Measurements from ENCODE around the gene PACSIN2.
A peak's percentile ranks its signal among the peaks of the same experiment; 100 is the strongest.

Gene PACSIN2

DNA sequence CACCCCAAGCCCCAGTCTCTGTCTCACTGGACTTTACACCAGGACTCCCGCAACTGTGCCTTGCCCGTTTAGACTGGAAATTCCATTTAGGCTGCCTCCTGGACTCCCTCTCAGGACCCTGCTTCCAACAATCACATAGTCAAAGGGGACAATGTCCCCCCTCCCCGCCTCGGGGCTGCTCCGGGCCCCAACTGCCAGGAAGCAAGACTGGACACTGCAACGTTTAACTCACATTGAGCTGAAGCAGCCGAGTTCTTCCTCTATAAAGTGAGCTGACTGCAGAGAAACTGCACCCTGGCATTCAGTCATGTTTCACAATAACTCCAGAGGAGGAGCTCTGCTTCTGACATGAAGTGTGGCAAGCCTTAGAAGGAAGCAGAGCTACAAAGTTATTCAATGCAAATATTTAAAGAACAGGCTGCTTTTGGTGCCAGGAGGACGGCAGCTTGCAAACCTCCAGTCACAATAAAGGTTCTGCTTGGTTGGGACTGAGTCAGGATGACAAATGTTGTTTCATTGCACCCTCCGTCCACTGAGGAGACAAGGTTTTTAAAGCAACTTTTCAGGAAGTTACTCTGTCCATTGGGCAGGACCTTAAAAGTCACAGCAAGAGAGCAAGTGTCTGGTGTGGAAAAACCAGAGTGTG, 19.9 kb downstream of the PACSIN2 start:
- in situ Hi-C loops (cut with MboI; ENCODE audit: low pct_unique_long_range_greater_than_20kb, low sequenced_read_pairs), result no loop called here
- peak; percentile 79 for DNase-seq

DNA sequence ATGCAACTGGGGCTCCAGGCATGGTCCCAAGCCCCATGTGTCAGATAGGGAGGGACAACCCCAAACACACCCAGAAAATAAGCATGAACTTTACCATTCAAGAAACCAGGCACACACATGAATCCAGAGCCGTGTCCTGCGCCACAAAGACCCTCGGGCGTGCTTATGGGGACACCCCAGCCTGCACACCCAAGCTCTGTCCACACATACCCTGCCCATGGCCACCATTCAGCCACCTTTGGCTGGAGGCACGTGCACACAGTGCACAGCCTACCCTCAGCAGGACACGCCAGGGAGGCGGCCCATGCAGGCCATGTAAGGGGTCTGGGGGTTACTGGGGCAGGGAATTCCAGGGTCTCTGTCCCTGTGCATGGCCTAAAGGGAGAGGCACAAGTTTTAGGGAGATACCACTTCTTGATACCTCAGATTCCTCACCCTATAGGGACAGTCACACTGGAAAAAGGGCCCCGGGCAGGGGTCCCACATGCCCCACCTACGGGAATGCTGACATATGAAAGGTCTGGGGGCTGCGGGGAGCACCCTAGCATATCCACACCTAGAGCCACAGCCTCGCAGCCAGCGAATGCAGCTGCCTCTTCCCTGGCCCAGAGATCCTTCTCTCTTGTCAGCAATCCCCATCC, 20.6 kb downstream of the PACSIN2 start:
- no peak for DNase-seq
- in situ Hi-C loops (cut with MboI; ENCODE audit: low pct_unique_long_range_greater_than_20kb, low sequenced_read_pairs), result no loop called here

DNA sequence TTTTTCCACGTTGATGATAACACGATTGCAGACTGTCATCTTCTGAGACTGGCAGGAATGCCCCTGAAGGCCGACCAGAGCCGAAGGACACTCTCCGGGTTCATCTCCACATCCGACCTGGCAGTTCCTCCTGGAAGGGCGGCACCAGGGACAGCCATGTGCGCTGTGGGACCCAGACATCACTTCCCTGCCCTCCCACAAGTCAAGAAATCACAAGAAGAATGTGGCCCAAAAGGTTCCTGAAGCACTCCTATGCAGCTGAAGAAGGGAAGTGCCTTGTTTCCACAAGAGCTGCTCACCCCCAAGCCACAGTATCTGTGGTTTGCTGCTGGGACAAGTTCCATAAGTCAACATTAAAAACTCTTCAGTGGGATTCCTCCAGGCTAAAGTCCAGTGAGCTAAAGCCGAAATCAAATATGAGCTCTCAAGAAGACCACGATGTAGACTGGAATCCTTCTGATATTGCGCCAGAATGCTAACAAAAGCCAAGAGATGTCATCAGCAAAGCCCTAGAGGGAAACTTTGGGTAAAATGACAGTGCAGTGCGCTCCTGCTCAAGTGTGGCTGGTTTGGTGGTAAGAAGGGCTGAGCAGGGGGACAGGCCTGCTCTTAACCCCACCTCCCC, 21.2 kb downstream of the PACSIN2 start:
- no peak for DNase-seq

DNA sequence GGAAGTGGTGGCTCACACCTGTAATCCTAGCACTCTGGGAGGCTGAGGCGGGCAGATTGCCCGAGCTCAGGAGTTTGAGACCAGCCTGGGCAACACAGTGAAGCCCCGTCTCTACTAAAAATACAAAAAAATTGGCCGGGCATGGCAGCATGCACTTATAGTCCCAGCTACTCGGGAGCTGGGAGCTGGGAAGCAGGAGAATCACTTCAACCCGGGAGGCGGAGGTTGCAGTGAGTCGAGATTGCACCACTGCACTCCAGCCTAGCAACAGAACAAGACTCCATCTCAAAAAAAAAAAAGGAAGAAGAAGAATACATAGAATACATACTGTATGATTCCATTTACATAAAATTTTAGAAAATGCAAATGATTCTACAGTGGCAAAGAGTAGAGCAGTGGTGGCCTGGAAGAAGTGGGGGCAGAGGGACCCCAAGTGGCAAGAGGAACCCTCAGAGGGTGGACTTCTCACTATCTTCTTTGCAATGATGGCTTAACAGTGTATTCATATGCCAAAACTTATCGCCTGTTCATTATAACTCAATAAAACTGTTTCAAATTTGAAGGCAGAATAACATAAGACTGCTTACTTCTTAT, 22.0 kb downstream of the PACSIN2 start:
- DNase-seq, result no peak
- in situ Hi-C loops (cut with MboI; ENCODE audit: low pct_unique_long_range_greater_than_20kb, low sequenced_read_pairs), result no loop called here

More for the DNA sequence above, 21.2 kb downstream of the PACSIN2 start:
- in situ Hi-C loops (cut with MboI; ENCODE audit: low pct_unique_long_range_greater_than_20kb, low sequenced_read_pairs), result no loop called here

DNA sequence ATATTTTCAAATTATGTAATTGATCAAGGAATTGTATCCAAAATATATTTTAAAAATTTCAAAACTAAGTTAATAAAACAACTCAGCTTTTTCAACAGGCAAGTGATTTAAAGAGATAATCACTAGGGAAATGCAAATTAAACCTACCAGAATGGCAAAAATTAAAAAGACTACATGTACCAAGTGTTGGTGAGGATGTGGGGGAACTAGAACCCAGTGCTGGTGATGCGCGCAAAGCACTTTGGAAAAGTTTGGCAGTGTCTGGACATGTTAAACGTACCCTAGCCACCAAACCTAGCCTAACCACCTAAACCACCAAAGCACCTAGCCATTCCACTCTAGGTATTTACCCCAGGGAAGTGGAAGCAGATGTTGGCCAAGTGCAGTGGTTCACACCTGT, 22.9 kb downstream of the PACSIN2 start:
- no peak for DNase-seq
- in situ Hi-C loops (cut with MboI; ENCODE audit: low pct_unique_long_range_greater_than_20kb, low sequenced_read_pairs), result no loop called here

DNA sequence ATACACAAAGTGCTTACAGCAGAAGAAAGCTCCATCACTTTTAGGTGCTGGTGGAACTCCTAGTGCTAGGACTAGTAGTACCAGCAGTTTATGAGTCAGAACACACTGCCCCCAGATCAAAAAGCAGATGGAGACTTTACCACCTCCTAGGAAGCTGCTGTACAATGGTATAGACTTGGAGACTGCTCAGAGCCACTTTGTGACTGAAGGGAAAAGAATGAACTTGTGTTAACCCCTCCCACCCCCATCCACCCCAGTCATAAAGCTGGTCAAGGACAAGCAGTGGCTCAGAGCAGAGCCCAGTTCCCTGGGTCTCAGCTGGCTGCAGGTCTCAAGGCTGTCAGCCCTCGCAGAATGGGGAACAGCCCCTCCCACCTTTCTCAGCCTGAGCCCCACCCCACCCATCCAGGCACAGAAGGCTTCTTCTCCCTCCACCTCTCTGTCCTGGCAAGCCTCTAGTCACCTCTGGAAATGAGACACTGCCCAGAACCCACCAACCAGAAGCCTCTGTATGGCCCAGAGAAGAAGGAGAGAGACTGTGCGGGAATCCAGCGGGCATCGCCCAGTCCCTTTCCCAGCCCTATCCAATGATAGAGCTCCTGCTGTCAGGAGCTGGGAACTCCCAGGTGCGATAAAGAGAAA, 23.8 kb downstream of the PACSIN2 start:
- no peak for DNase-seq
- in situ Hi-C loops (cut with MboI; ENCODE audit: low pct_unique_long_range_greater_than_20kb, low sequenced_read_pairs), result no loop called here

DNA sequence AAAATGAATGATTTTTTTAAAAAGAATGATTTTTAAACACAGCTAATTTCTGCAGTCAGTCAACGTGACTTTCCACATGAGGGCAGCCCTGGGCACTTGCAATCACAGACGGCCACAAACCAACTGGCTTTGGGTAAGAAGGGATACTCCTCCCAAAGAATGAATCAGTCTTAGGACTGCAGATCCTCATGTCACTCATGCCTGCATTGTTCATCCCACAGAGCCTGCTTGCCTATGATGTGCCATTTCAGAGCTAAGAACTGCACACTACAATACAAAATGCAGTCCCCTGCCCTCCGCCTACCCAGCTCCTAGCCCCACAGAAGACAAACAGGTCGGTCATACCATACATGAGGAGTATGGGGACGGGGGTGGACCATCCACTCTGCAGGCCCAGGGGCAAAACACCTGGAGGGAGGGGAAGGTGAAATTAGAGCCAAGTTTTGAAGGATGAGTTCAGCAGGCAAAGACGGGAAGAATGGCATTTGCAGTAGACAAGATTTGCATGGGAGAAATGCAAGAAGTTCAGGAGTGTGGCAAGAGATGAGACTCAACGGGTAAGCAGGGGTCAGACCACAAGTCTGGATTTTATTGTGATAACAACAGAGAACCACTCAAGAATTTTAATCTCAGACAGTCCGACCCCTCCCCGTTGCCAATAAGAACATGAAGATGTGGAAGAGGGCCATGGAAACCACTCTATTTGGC, 24.7 kb downstream of the PACSIN2 start:
- in situ Hi-C loops (cut with MboI; ENCODE audit: low pct_unique_long_range_greater_than_20kb, low sequenced_read_pairs), result no loop called here
- DNase-seq, result no peak

DNA sequence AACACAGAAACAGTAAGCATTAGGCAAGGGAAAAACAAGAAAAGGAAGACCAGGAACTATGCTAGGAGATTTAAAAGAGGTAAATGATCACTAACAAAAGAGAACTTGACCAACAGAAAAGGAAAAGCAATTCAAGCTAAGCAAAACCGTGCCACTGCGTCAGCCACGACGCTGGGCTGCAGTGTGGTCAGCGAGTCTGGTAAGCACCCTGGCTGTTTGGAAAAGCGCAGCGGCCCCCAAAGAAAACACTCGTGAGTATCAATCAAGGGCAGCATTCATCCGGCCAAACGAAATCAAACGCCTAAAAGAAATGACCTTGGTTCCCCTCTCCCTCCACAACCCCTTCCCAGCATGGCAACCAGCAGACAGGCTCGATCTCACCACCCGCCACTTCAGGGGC, 28.8 kb downstream of the PACSIN2 start:
- DNase-seq, result no peak
- in situ Hi-C loops (cut with MboI; ENCODE audit: low pct_unique_long_range_greater_than_20kb, low sequenced_read_pairs), result no loop called here

DNA sequence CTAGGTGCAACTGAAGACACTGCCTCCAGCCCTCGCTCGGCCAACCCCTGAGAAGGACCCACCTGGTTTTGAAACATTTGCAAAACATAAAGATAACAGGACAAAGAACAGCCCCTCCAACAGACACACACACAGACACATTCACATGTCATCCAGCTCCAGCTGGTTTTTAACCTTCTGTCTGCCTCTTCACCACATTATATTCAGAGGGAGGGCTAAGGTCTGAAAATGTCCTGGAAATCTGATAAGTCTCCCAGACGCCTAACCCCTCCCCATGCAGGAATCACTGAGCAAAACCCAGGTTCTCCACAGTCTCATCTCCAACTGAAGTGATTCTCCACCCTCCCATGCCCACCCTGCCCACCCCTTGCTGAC, 29.4 kb downstream of the PACSIN2 start:
- no peak for DNase-seq
- in situ Hi-C loops (cut with MboI; ENCODE audit: low pct_unique_long_range_greater_than_20kb, low sequenced_read_pairs), result no loop called here

DNA sequence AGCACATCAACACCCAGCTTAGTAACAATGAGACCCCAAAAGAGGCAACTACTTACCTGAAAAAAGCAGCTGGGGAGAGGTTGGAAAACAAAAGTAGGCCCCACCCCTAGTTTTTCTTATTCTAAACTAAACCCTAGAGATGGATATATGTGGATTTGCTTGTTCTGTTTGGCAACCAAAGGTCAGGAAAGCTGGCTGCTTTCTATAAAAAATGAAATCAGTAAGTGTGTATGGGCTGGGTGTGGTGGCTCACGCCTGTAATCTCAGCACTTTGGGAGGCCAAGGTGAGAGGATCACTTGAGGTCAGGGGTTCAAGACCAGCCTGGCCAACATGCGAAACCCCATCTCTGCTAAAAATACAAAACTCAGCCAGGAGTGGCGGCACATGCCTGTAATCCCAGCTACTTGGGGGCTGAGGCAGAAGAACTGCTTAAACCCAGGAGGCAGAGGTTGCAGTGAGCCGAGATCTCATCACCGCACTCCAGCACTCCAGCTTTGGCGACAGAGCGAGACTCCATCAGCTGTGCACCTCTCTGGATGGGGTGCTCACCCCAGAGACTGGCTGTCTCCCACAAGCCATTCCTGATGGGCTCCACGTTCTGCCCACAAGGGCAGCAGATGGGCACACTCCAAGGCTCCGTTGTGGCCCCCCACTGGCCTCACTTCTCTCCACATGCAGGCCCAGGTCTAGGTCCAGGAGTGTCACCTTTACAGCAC, 30.0 kb downstream of the PACSIN2 start:
- no peak for DNase-seq
- in situ Hi-C loops (cut with MboI; ENCODE audit: low pct_unique_long_range_greater_than_20kb, low sequenced_read_pairs), result no loop called here

DNA sequence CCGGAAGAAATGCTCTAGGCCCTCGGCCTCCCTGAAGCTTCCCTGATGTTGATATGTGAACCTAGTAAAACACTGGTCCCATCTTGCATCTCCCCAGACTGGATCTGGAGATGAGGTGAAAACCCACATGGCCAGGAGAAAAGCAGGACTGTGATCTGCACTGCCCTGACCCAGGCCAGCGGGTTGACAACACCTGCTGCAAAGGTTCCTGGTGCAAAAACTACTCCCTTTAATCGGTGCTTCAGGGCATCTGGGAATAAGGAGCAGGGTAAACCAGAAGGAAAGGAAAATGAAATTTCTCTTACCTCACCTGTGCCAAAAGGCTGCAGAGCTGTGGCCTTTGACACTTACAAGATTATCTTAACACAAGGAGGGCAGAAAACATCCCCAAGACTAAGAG, 30.6 kb downstream of the PACSIN2 start:
- DNase-seq, result no peak
- in situ Hi-C loops (cut with MboI; ENCODE audit: low pct_unique_long_range_greater_than_20kb, low sequenced_read_pairs), result no loop called here

DNA sequence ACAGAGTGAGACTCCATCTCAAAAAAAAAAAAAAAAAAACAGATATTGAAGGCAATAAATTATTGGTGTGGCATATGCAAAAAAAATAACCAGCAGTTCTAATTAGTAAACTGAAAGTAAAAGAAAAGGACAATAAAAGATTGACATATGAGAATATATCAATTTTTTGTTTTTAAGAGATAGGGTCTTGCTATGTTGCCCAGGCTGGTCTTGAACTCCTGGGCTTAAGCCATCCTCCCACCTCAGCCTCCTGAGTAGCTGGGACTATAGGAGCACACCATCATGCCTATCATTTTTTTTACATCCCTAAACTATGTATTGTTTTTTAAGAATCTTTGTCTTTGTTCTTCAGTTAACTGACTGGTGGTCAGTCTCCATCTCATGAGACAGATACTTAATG, 31.5 kb downstream of the PACSIN2 start:
- no peak for DNase-seq
- in situ Hi-C loops (cut with MboI; ENCODE audit: low pct_unique_long_range_greater_than_20kb, low sequenced_read_pairs), result no loop called here

DNA sequence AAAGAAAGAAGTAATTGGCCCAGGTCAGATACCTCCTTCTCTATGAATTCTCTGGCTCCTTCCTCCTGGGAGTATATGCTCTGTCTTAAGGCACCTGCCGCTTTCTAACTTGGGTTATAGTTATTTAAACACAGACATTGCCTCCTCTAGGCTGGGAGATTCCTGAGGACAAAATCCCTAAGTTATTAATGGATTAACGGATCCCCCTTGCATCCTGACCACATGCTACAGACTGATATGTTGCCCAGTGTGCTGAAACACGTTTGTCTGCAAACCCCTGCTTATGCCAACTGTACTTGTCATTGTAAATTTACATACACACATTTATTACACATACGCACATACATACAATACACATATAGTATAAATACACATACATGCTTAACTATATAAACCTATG, 35.3 kb downstream of the PACSIN2 start:
- DNase-seq, result no peak
- in situ Hi-C loops (cut with MboI; ENCODE audit: low pct_unique_long_range_greater_than_20kb, low sequenced_read_pairs), result no loop called here

DNA sequence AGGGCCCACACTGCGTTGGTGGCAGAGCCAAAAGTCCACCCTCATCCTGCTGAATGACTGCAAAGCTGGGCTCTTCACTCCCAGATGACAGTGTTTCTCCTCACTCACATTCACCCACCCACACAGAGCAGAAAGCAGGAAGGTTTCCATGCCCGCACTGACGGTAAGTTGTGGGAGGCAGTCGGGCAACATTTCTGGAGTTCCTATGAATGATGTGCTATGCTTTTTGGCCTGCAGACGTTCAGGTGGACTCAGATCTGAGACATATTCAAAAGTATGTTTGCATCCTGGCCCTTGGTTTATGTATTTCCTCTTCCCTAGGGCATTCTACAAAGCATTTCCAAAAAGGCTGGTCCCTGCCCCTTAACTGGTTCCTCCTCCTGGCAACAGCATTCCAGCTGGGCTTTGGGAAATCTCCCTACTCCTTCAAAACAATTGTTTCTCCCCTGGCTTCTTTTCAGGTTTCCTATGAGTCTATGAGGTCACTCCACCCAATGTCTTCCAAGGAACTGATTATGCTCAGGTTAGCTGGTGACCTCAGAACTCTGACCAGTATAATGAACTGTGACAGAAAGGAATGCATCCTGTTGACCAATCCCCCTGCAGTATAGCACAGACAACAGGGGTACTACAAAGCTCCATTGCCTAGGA, 36.4 kb downstream of the PACSIN2 start:
- in situ Hi-C loops (cut with MboI; ENCODE audit: low pct_unique_long_range_greater_than_20kb, low sequenced_read_pairs), result no loop called here
- DNase-seq, result no peak

DNA sequence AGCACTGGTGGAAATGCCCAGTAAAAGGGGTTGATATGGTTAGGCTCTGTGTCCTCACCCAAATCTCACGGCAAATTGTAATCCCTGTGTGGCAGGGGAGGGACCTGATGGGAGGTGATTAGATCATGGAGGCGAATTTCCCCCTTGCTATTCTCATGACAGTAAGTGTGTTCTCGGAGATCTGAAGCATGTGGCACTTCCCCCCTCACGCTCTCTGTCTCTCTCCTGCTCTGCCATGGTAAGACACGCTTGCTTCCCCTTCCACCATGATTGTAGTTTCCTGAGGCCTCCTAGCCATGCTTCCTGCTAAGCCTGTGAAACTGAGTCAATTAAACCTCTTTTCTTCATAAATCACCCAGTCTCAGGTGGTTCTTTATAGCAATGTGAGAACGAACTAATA, 37.4 kb downstream of the PACSIN2 start:
- in situ Hi-C loops (cut with MboI; ENCODE audit: low pct_unique_long_range_greater_than_20kb, low sequenced_read_pairs), result no loop called here
- peak; percentile 73 for DNase-seq

DNA sequence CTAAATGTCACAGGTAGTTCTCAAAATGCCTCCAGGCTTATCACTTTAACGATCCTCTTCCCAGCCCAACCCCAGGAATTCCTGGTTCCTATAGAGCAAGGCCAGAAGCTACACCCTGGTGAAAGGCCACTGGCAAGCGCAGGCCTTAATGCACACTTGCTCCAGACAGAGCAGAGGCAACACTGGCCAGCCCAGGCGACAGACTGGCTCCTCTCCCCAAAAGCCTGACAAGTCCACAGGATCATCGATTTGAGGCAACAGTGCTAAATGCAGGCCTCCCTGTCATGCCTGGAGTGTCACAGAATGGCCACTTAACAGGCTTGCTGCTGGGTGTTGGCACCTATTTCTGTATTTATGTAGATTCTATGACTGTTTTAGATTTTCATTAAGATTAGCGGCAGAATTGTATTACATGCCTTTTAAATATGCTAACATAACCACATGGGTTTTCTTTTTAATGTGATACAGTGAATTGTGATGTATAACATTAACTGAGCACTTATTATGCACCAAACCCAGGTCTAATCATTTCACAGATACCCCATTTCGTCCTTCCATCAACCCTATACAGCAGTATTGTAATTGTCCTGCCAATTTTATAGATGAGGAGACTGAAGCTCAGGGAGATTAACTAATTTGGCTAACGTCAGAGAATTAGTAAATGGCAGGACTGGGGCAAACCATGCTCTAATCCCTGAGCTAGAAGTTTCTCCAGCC, 38.6 kb downstream of the PACSIN2 start:
- in situ Hi-C loops (cut with MboI; ENCODE audit: low pct_unique_long_range_greater_than_20kb, low sequenced_read_pairs), result no loop called here
- DNase-seq, result no peak

DNA sequence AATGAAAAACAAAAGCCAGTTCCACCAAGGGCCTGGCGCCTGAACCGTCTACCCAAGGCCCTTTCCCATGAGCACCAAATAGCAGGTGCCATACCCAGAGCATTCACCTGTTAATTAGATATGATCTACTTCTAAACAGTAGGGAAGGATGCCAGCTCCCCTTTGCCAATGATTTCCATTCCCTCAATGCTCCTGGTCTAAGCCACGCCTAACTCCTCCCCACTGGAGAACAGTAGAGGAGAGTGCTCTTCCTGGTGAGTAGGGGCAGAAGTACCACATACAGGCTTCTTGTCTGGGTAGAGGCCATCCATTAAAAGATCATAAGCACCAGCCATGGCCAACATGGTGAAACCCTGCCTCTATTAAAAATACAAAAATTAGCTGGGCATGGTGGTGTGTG, 40.7 kb downstream of the PACSIN2 start:
- DNase-seq, result no peak
- in situ Hi-C loops (cut with MboI; ENCODE audit: low pct_unique_long_range_greater_than_20kb, low sequenced_read_pairs), result no loop called here

DNA sequence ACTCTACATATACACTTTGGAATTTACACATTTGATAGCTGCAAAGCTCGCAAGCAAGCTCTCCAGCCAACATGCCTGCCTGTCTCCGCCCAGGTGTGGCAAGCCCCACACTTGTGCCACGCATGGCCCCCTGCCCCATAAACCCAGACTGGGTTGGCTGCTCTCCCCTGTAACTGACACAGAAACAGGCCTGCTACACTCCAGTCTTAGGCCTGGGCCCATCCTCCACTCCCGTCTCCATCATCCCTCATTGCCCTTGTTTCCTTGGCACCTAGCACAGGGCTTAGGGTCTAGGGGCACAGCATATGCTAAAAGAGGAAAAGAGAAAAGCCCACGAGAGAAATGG, 41.4 kb downstream of the PACSIN2 start:
- in situ Hi-C loops (cut with MboI; ENCODE audit: low pct_unique_long_range_greater_than_20kb, low sequenced_read_pairs), result no loop called here
- DNase-seq, result no peak

Data from KBM-7 (cell line).